Breast epithelium (tissue), 4 donors: ENCODE results near the gene USP8. TPM values are rescaled to one million over a fixed set of nuclear protein-coding genes. Genes with fewer than 3 reads are reported as not detected.
"Not testable (repeated sequence)": the region's sequence is repeated elsewhere in the genome, so short reads cannot be mapped to it uniquely, and the experiment has no call there.

Experiments
- DNase-seq, 2 donors: peaks; one replicate each; pipeline ENCODE4 v3.0.0-alpha.2; 2019; ENCODE audit warnings: low spot score in 2 of 2
- H3K27ac ChIP-seq, 2 donors: fragments of 200-600 bp; sonication (generic) in 1 of 2; one replicate each; pipeline ENCODE4 v1.5.1; 2016 to 2019; ENCODE audit warnings: mild to moderate bottlenecking in 1 of 2
- H3K27me3 ChIP-seq, 2 donors: fragments of 200-600 bp; sonication (generic) in 1 of 2; one replicate each; pipeline versions ENCODE4 v1.5.1 to v1.6.0; 2017 to 2019; ENCODE audit warnings: control low read depth in 1 of 2, mild to moderate bottlenecking in 1 of 2
- H3K36me3 ChIP-seq: fragments of 200-600 bp; one replicate; pipeline ENCODE4 v1.5.1; 2019
- H3K4me1 ChIP-seq, 2 donors: fragments of 200-600 bp; sonication (generic); one replicate each; pipeline ENCODE4 v1.5.1; 2016 to 2019; ENCODE audit warnings: control low read depth in 1 of 2
- H3K4me3 ChIP-seq, 3 donors: fragments of 200-600 bp; sonication (generic); 1 replicate in 2 of 3; 2 replicates in 1 of 3; pipeline ENCODE4 v1.5.1; 2016 to 2019; ENCODE audit warnings: mild to moderate bottlenecking in 3 of 3, moderate library complexity in 2 of 3
- H3K9me3 ChIP-seq, 2 donors: fragments of 200-600 bp; sonication (generic) in 1 of 2; one replicate each; pipeline ENCODE4 v1.5.1; 2016 to 2019; ENCODE audit warnings: control low read depth in 1 of 2
- POLR2A ChIP-seq: fragments of 450-650 bp; IDR thresholded peaks from one replicate; pipeline ENCODE4 v1.6.1; 2016; ENCODE audit warnings: antibody characterized with exemption, mild to moderate bottlenecking, moderate library complexity
- POLR2AphosphoS5 ChIP-seq, 3 donors: sonication (generic); formaldehyde crosslinking; IDR thresholded peaks; one replicate each; pipeline ENCODE4 v1.6.1; 2017; ENCODE audit warnings: antibody characterized with exemption in 3 of 3
- intact Hi-C: fragments of 100-400 bp; cut with DNase I; formaldehyde crosslinking; loops from one replicate; pipeline ENCODE4 v1.15.1; 2023; ENCODE audit warnings: low total_unique reads
- total RNA-seq, 3 donors: library from RNA; depleted of rRNA; stranded (reverse); fragments of >200 nt; gene quantifications; one replicate each; pipeline ENCODE4 v1.1.0, GENCODE V29; 2016
- TF ChIP-seq, protein P1 (sequence below), 3 donors: fragments of 450-650 bp; IDR thresholded peaks; one replicate each; pipeline ENCODE4 v1.5.1; 2016 to 2017; ENCODE audit warnings: antibody characterized with exemption in 3 of 3, mild to moderate bottlenecking in 3 of 3, moderate library complexity in 3 of 3

Gene USP8
- 10 to 100 TPM; 40.6 to 84.7 (median 47.2) TPM for total RNA-seq

DNA sequence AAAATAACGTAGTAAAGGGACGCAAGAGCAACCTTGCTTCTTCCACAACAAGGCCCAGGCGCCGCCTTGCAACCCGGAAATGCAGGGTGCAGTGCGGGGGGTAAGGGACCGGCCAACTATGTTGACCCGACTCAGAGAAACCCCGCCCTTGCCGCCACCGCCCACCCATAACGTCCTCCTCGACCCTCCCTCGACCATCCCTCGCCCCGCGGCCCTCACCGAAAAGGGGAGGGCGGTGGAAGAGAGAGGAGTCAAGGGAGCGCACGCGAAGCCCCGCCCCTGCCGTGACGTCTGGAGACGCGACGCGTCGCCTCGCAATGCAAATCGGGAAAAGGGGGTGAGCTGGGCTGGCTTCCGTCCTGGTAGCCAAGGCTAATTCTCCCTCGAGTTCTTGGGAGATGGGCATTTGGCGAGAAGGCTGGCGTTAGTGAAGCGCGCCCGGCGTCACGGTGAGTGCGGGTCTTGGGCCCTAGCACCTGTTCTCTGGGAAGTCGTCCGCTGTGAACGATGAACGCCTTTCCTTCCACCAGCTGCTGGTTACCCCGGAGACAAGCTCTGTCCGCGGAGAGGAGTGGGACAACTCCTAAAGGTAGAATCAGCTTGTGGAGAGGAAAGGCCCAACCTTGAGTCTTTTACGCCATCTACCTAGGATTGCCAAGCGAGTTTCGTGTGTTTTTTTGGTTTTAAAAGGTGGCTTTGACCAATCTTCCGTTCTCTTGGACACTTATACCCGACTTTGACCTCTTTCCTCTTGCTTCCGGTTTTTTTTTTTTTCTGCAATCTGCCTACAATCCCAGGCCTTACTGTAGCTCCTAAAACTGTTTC lies at the start of gene USP8:
TSS of gene USP8 (plus strand) at position 340 of the 825 bp plus-strand sequence. CDS start 14,669 bp downstream, outside the sequence.
- intact Hi-C loops = no loop called here
- peak; percentile 92 to 94 for DNase-seq
- no peaks in the 10 kb centered on the region for H3K36me3 ChIP-seq
- no peaks in the 10 kb centered on the region for H3K27me3 ChIP-seq
- H3K27ac ChIP-seq = peak within 1 kb of the TSS; percentile 94 to 95
- H3K4me1 ChIP-seq = peaks cover 7 to 9% of the 10 kb centered on the region in 2 donors
- H3K9me3 ChIP-seq = no peaks in the 10 kb centered on the region
- peak within 1 kb of the TSS; percentile 76 to 83 (median 83) for H3K4me3 ChIP-seq
- peak; percentile 92 to 98 (median 94) for TF ChIP-seq POLR2AphosphoS5 (IDR thresholded peaks at IDR 0.05)
- peak; percentile 46 for TF ChIP-seq POLR2A
- TF ChIP-seq, protein P1, sequence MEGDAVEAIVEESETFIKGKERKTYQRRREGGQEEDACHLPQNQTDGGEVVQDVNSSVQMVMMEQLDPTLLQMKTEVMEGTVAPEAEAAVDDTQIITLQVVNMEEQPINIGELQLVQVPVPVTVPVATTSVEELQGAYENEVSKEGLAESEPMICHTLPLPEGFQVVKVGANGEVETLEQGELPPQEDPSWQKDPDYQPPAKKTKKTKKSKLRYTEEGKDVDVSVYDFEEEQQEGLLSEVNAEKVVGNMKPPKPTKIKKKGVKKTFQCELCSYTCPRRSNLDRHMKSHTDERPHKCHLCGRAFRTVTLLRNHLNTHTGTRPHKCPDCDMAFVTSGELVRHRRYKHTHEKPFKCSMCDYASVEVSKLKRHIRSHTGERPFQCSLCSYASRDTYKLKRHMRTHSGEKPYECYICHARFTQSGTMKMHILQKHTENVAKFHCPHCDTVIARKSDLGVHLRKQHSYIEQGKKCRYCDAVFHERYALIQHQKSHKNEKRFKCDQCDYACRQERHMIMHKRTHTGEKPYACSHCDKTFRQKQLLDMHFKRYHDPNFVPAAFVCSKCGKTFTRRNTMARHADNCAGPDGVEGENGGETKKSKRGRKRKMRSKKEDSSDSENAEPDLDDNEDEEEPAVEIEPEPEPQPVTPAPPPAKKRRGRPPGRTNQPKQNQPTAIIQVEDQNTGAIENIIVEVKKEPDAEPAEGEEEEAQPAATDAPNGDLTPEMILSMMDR (IDR thresholded peaks at IDR 0.05) = no peak

DNA sequence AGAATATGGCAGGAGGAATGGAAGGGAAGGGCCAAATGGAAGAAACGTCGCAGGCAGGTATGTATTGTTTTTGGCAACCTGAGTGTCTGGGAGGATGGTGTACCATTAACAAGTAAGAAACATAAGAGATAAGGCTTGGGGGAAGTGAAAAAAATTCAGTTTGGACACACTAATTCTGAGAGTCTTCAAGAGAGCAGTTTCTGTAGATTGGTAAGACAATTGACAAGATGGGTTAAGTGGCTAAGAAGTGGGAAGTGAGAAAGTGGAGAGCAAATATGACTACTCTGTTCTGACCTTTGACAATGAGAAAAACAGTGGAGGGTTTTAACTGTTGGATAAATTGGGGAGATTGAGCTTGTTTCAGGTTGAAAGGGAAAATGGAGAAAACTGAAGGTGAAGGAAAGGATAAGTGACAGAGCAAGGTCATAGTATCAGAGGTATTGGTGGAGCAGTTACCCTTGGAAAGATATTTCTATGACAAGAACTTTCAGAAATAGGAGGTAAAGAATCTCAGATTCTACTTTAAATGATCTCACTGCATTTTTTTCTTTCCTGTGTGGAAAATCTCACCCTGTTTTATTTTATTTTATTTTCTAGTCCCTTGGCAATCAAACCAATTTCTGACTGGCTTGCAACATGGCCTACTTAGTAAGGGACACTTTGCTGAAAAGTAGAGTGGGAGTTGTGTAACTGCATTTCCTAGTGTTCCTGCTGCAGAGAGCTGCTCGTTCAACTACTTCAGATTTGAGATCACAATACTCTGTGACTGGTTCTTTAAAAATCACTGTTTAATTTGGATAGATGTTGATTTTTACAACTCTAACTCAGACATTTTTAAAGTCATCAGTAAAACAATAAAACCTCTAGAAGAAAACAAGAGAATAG lies 46.1 kb upstream of the USP8 start:
- TF ChIP-seq POLR2AphosphoS5 (IDR thresholded peaks at IDR 0.05) = no peak
- TF ChIP-seq, protein P1 (IDR thresholded peaks at IDR 0.05) = no peak
- no peak overlapping the region for H3K27ac ChIP-seq

DNA sequence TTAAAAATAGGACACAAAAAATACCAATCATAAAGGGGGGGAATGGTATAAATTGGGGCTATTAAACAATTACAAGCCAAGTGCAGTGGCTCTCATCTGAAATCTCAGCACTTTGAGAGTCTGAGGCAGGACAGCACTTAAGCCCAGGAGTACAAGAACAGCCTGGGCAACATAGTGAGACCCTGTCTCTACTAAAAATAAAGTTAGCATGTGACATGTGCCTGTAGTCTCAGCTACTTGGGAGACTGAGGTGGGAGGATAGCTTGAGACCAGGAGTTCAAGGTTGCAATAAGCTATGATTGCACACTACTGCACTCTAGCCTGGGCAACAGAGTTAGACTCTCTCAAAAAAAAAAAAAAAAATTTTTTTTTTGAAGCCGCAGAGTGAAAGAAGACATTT lies 45.4 kb upstream of the USP8 start:
- Histone ChIP-seq H3K9me3 (no peaks in the 10 kb centered on the region), H3K4me3 (no peak overlapping the region), H3K4me1 (no peaks in the 10 kb centered on the region), H3K27ac (no peak overlapping the region), H3K36me3 (no peaks in the 10 kb centered on the region), H3K27me3 (no peaks in the 10 kb centered on the region)
- intact Hi-C loops = no loop called here
- TF ChIP-seq, protein P1 (IDR thresholded peaks at IDR 0.05) = no peak
- TF ChIP-seq POLR2A (no peak), POLR2AphosphoS5 (IDR thresholded peaks at IDR 0.05) (no peak)
- no peak for DNase-seq

More for the DNA sequence above, 46.1 kb upstream of the USP8 start:
- Histone ChIP-seq H3K27me3 (no peaks in the 10 kb centered on the region), H3K4me3 (no peak overlapping the region), H3K4me1 (no peaks in the 10 kb centered on the region), H3K36me3 (no peaks in the 10 kb centered on the region), H3K9me3 (no peaks in the 10 kb centered on the region)
- DNase-seq = no peak
- intact Hi-C loops = no loop called here

DNA sequence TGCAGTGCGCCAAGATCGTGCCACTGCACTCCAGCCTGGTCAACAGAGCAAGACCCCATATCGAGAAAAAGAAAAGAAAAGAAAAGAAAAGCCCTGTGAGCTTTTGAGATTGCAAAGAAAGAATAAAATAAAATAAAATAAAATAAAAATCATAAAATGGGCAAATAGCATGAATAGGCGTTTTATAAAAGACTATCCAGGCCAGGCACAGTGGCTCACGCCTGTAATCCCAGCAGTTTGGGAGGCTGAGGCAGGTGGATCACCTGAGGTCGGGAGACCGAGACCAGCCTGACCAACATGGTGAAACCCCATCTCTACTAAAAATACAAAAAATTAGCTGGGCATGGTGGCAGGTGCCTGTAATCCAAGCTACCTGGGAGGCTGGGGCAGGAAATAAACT lies 44.8 kb upstream of the USP8 start:
- H3K36me3 ChIP-seq, H3K27ac ChIP-seq, H3K4me3 ChIP-seq, H3K27me3 ChIP-seq, H3K4me1 ChIP-seq, intact Hi-C loops, H3K9me3 ChIP-seq, DNase-seq: not testable (repeated sequence)

DNA sequence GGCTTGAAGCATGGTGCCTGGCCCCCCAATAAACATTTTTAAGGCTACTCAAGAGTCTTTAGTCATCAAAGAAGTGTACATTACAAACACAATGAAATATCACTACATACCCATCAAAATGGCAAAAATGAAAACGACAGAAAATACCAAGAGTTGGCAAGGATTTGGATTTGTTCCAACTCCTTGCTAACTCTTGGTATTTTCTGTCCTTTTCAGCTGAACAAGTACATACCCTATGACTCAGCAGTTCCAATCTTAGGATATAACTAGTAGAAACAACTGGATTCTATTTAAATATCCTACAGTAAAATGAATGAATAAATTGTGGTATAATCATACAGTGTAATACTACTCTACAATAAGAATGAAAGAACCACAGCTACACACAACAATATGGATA lies 44.1 kb upstream of the USP8 start:
- intact Hi-C loops = no loop called here
- no peak for DNase-seq
- H3K4me3 ChIP-seq = no peak overlapping the region
- H3K36me3 ChIP-seq = no peaks in the 10 kb centered on the region
- H3K27ac ChIP-seq = no peak overlapping the region
- TF ChIP-seq POLR2A (no peak), POLR2AphosphoS5 (IDR thresholded peaks at IDR 0.05) (no peak)
- TF ChIP-seq, protein P1 (IDR thresholded peaks at IDR 0.05) = no peak
- H3K27me3 ChIP-seq = no peaks in the 10 kb centered on the region
- H3K9me3 ChIP-seq = no peaks in the 10 kb centered on the region
- H3K4me1 ChIP-seq = no peaks in the 10 kb centered on the region
